Measurements from ENCODE around the gene LRRC26. TPM values are rescaled to one million over a fixed set of nuclear protein-coding genes. Genes with fewer than 3 reads are reported as not detected.
A peak's percentile ranks its signal among the peaks of the same experiment; 100 is the strongest.

LRRC26 gene
- total RNA-seq, 4 donors from 2014 or later, result not detected

- H3K27ac ChIP-seq, result no peak overlapping the region
- 85 to 92% methylated on average over 4 to 9 of the region's 11 CpGs for WGBS, 2 donors
These were observed 29.0 kb upstream of the LRRC26 start for GRCh38 chr9:137198902-137199283.

GRCh38 chr9:137198051-137198901 lies 28.4 kb upstream of the LRRC26 start:
- Histone ChIP-seq H3K27me3 (no peaks in the 10 kb centered on the region), H3K4me3 (replicated peaks in 1 of 3) (no peak overlapping the region), H3K27ac (no peak overlapping the region), H3K4me1 (peaks cover 19 to 47% of the 10 kb centered on the region in 2 donors), H3K9me3 (no peaks in the 10 kb centered on the region), H3K36me3 (no peaks in the 10 kb centered on the region)
- TF ChIP-seq POLR2A (IDR thresholded peaks at IDR 0.05) (no peak), CTCF (IDR thresholded peaks at IDR 0.05) (no peak)
- intact Hi-C loops (cut with DNase I), result no loop called here
- WGBS, 2 donors, result 82 to 88% methylated on average over 6 to 7 of the region's 19 CpGs
- peak in 1 of 2 donors; percentile 45 for DNase-seq

More at GRCh38 chr9:137198902-137199283, 29.0 kb upstream of the LRRC26 start:
- Histone ChIP-seq H3K9me3 (no peaks in the 10 kb centered on the region), H3K4me3 (replicated peaks in 1 of 3) (no peak overlapping the region), H3K36me3 (no peaks in the 10 kb centered on the region), H3K4me1 (peaks cover 25 to 53% of the 10 kb centered on the region in 2 donors), H3K27me3 (no peaks in the 10 kb centered on the region)
- no peak for TF ChIP-seq POLR2A (IDR thresholded peaks at IDR 0.05)
- no peak for TF ChIP-seq CTCF (IDR thresholded peaks at IDR 0.05)
- no peak for DNase-seq
- intact Hi-C loops (cut with DNase I), result no loop called here

GRCh38 chr9:137195525-137196220 lies 25.8 kb upstream of the LRRC26 start:
- Histone ChIP-seq H3K4me3 (replicated peaks in 1 of 3) (no peak overlapping the region), H3K27ac (no peak overlapping the region), H3K36me3 (peaks cover under 1 to 1% of the 10 kb centered on the region in 2 donors), H3K9me3 (no peaks in the 10 kb centered on the region), H3K4me1 (peaks cover 19 to 31% of the 10 kb centered on the region in 2 donors), H3K27me3 (no peaks in the 10 kb centered on the region)
- TF ChIP-seq CTCF (IDR thresholded peaks at IDR 0.05) (no peak), POLR2A (IDR thresholded peaks at IDR 0.05) (no peak)
- no peak for DNase-seq
- 76 to 80% methylated on average over 15 to 16 of the region's 21 CpGs for WGBS, 2 donors
- intact Hi-C loops (cut with DNase I), result no loop called here

GRCh38 chr9:137194909-137195308 lies 25.1 kb upstream of the LRRC26 start:
- 74 to 80% methylated on average over 10 of the region's 10 CpGs for WGBS, 2 donors
- TF ChIP-seq POLR2A (IDR thresholded peaks at IDR 0.05) (no peak), CTCF (IDR thresholded peaks at IDR 0.05) (no peak)
- Histone ChIP-seq H3K4me1 (peaks cover 24 to 35% of the 10 kb centered on the region in 2 donors), H3K36me3 (peaks cover 7 to 9% of the 10 kb centered on the region in 2 donors), H3K27me3 (no peaks in the 10 kb centered on the region), H3K4me3 (replicated peaks in 1 of 3) (no peak overlapping the region), H3K9me3 (no peaks in the 10 kb centered on the region), H3K27ac (no peak overlapping the region)
- DNase-seq, result no peak
- intact Hi-C loops (cut with DNase I), result no loop called here

- intact Hi-C loops (cut with DNase I), result no loop called here
- Histone ChIP-seq H3K27ac (no peak overlapping the region), H3K4me3 (replicated peaks in 1 of 3) (no peak overlapping the region), H3K27me3 (no peaks in the 10 kb centered on the region), H3K9me3 (no peaks in the 10 kb centered on the region), H3K36me3 (peaks cover 8 to 10% of the 10 kb centered on the region in 2 donors), H3K4me1 (peaks cover 24 to 36% of the 10 kb centered on the region in 2 donors)
- WGBS, 2 donors, result 60% methylated on average over 1 of the region's 16 CpGs; no CpG with 5 or more reads in 1 of the 2 donors
- no peak for TF ChIP-seq POLR2A (IDR thresholded peaks at IDR 0.05)
- TF ChIP-seq CTCF (IDR thresholded peaks at IDR 0.05), result no peak
- DNase-seq, result peak; percentile 36 to 49
These were observed 24.5 kb upstream of the LRRC26 start for GRCh38 chr9:137194388-137194787.
